Bladder microvascular endothelial cell (primary cell): ENCODE results near the gene OR4A5. TPM values are rescaled to one million over a fixed set of nuclear protein-coding genes. Genes with fewer than 3 reads are reported as not detected.

Source experiments
- total RNA-seq: library from RNA; depleted of rRNA; stranded (reverse); fragments of >200 nt; gene quantifications from 2 replicates; pipeline ENCODE4 v1.2.3, GENCODE V29; 2014

OR4A5 gene
- not detected in 2 replicates for total RNA-seq

GRCh38 chr11:54706532-54706931, at the start of gene OR4A5:
OR4A5 (plus strand) TSS chr11:54706832; CDS start chr11:54706885, 53 bp downstream.

Other genes starting within 250 kb of the OR4A5 start
- not detected in 2 replicates for gene OR4C46, start 102.8 kb upstream of the OR4A5 start, total RNA-seq